H1 (cell line): ENCODE data around the gene HEPHL1. TPM values are rescaled to one million over a fixed set of nuclear protein-coding genes. Genes with fewer than 3 reads are reported as not detected.

ENCODE experiments used
- BACH1 ChIP-seq: IDR thresholded peaks from 2 replicates; pipeline ENCODE4 v1.6.1; 2012; ENCODE audit warnings: low read length, improper control_type of control experiment
- CREB1 ChIP-seq: IDR thresholded peaks from 2 replicates; pipeline ENCODE4 v1.6.1; 2012; ENCODE audit warnings: inconsistent platforms
- JUND ChIP-seq: IDR thresholded peaks from 2 replicates; pipeline ENCODE4 v1.6.1; 2011; ENCODE audit warnings: mild to moderate bottlenecking, improper control_type of control experiment, low read length
- RNF2 ChIP-seq: fragments of 200-900, 300-1000 bp; sonication (generic); IDR thresholded peaks from 2 replicates; pipeline ENCODE4 v1.7.1; 2016; ENCODE audit warnings: borderline replicate concordance, low read depth, mild to moderate bottlenecking, antibody characterized with exemption, low read length; ENCODE audit not compliant: poor library complexity, severe bottlenecking; ENCODE audit errors: missing control alignments
- SIRT6 ChIP-seq: IDR thresholded peaks from one replicate; pipeline ENCODE4 v1.7.1; 2012; ENCODE audit warnings: low read length, inconsistent platforms
- TAF1 ChIP-seq: IDR thresholded peaks from 2 replicates; pipeline ENCODE4 v1.6.1; 2011; ENCODE audit warnings: mild to moderate bottlenecking, low read depth, low read length
- USF2 ChIP-seq: IDR thresholded peaks from 2 replicates; pipeline ENCODE4 v1.6.1; 2011; ENCODE audit warnings: low read length, improper control_type of control experiment
- polyA plus RNA-seq, 7 experiments: library from polyadenylated mRNA; depleted of rRNA in 3 of 7; stranded (reverse) in 5 of 7; unstranded in 2 of 7; fragments of >200 nt in 5 of 7; fragments of 200-250 nt in 2 of 7; gene quantifications; 1 replicate in 5 of 7; 2 replicates in 1 of 7; 4 replicates in 1 of 7; pipeline versions ENCODE4 v1.2.1 to v1.2.3, GENCODE V29; 2011 to 2013; ENCODE audit warnings: missing spikeins in 2 of 7, mixed read lengths in 2 of 7
- total RNA-seq: library from RNA; stranded (reverse); fragmentation: NEBNext Ultra II Directional; extraction: Animal tissue kit (Norgen Biotek cat#: 25700); gene quantifications from 2 replicates; pipeline ENCODE4 v1.2.1, GENCODE V29; 2021
- TF ChIP-seq, protein P1 (sequence below): fragments of 300-600 bp; sonication (generic); IDR thresholded peaks from 2 replicates; pipeline ENCODE4 v1.7.1; 2012; ENCODE audit warnings: low read length, moderate library complexity, mild to moderate bottlenecking, inconsistent platforms; ENCODE audit not compliant: insufficient replicate concordance

The HEPHL1 gene
- total and polyA plus RNA-seq, 2 of the 8 experiments (the other 6 are each of a cell fraction or from before 2014, with no cell fraction given) = 0.09 to 0.11 TPM

DNA sequence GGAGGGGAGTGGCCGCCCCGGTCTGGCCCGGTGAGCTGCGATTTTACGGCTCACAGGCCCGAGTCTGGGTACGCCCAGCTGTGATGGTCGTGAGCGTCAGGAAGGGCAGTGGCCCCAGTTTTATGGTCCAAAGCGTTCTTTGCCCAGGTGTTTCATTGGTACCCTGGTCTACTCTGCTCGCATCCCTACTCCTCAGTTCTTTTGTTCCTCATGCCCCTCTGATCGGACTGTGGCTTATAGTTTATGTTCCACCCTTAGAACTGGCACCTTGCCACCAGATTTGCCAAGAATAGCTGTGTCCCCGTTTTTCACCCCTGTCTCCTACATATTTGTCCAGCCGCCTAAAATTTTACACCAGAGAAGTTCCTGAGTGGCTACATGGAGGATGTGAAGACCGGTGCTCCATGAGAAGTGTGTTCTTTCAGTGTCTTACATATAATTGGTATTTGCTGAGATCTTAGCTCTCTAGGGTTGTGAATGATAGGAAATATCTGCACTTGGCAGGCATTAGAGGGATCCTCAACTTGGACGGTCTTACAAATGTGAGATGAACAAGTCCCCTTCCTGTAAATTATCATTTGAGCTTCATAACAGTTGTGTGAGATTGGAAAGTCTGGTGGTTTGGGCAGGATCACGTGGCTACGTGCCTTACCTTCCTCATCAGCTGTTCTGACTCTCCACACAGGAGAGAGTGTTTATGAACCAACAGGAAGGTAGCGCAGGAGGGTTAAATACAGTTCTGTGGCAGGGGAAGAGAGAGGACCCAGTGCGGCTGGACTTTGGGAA, 108.6 kb downstream of the HEPHL1 start (continued):
- TF ChIP-seq, protein P1, sequence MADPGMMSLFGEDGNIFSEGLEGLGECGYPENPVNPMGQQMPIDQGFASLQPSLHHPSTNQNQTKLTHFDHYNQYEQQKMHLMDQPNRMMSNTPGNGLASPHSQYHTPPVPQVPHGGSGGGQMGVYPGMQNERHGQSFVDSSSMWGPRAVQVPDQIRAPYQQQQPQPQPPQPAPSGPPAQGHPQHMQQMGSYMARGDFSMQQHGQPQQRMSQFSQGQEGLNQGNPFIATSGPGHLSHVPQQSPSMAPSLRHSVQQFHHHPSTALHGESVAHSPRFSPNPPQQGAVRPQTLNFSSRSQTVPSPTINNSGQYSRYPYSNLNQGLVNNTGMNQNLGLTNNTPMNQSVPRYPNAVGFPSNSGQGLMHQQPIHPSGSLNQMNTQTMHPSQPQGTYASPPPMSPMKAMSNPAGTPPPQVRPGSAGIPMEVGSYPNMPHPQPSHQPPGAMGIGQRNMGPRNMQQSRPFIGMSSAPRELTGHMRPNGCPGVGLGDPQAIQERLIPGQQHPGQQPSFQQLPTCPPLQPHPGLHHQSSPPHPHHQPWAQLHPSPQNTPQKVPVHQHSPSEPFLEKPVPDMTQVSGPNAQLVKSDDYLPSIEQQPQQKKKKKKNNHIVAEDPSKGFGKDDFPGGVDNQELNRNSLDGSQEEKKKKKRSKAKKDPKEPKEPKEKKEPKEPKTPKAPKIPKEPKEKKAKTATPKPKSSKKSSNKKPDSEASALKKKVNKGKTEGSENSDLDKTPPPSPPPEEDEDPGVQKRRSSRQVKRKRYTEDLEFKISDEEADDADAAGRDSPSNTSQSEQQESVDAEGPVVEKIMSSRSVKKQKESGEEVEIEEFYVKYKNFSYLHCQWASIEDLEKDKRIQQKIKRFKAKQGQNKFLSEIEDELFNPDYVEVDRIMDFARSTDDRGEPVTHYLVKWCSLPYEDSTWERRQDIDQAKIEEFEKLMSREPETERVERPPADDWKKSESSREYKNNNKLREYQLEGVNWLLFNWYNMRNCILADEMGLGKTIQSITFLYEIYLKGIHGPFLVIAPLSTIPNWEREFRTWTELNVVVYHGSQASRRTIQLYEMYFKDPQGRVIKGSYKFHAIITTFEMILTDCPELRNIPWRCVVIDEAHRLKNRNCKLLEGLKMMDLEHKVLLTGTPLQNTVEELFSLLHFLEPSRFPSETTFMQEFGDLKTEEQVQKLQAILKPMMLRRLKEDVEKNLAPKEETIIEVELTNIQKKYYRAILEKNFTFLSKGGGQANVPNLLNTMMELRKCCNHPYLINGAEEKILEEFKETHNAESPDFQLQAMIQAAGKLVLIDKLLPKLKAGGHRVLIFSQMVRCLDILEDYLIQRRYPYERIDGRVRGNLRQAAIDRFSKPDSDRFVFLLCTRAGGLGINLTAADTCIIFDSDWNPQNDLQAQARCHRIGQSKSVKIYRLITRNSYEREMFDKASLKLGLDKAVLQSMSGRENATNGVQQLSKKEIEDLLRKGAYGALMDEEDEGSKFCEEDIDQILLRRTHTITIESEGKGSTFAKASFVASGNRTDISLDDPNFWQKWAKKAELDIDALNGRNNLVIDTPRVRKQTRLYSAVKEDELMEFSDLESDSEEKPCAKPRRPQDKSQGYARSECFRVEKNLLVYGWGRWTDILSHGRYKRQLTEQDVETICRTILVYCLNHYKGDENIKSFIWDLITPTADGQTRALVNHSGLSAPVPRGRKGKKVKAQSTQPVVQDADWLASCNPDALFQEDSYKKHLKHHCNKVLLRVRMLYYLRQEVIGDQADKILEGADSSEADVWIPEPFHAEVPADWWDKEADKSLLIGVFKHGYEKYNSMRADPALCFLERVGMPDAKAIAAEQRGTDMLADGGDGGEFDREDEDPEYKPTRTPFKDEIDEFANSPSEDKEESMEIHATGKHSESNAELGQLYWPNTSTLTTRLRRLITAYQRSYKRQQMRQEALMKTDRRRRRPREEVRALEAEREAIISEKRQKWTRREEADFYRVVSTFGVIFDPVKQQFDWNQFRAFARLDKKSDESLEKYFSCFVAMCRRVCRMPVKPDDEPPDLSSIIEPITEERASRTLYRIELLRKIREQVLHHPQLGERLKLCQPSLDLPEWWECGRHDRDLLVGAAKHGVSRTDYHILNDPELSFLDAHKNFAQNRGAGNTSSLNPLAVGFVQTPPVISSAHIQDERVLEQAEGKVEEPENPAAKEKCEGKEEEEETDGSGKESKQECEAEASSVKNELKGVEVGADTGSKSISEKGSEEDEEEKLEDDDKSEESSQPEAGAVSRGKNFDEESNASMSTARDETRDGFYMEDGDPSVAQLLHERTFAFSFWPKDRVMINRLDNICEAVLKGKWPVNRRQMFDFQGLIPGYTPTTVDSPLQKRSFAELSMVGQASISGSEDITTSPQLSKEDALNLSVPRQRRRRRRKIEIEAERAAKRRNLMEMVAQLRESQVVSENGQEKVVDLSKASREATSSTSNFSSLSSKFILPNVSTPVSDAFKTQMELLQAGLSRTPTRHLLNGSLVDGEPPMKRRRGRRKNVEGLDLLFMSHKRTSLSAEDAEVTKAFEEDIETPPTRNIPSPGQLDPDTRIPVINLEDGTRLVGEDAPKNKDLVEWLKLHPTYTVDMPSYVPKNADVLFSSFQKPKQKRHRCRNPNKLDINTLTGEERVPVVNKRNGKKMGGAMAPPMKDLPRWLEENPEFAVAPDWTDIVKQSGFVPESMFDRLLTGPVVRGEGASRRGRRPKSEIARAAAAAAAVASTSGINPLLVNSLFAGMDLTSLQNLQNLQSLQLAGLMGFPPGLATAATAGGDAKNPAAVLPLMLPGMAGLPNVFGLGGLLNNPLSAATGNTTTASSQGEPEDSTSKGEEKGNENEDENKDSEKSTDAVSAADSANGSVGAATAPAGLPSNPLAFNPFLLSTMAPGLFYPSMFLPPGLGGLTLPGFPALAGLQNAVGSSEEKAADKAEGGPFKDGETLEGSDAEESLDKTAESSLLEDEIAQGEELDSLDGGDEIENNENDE = no peak
- TF ChIP-seq USF2 (no peak; the same call in 1 of the 2 replicates), BACH1 (no peak), JUND (no peak), TAF1 (no peak), RNF2 (no peak), CREB1 (no peak), SIRT6 (no peak)
